Stimulated activated CD8-positive, alpha-beta memory T cell treated with anti-CD3 and anti-CD28 coated beads, Interleukin-12 subunit alpha, Interleukin-12 subunit beta, amount 100 ng/mL, for 1 hour (primary cell): Measurements from ENCODE around the gene ZDHHC24.
"Not testable (repeated sequence)": the region's sequence is repeated elsewhere in the genome, so short reads cannot be mapped to it uniquely, and the experiment has no call there.

Experiments used
- DNase-seq: peaks from one replicate; pipeline ENCODE4 v3.0.0-alpha.2; 2020; ENCODE audit warnings: low read depth

Gene ZDHHC24

GRCh38 chr11:66544952-66545351 is 896 bp downstream of the ZDHHC24 start:
- DNase-seq = not testable (repeated sequence)

GRCh38 chr11:66543263-66544107 is 2.4 kb downstream of the ZDHHC24 start:
- peak; percentile 45 for DNase-seq

- DNase-seq = no peak
These were observed 3.5 kb downstream of the ZDHHC24 start for GRCh38 chr11:66542362-66542761.

GRCh38 chr11:66541892-66542291 is 4.0 kb downstream of the ZDHHC24 start:
- DNase-seq = no peak

- not testable (repeated sequence) for DNase-seq
These were observed 5.2 kb downstream of the ZDHHC24 start for GRCh38 chr11:66540598-66540997.

GRCh38 chr11:66539870-66540213 is 6.0 kb downstream of the ZDHHC24 start:
- DNase-seq = no peak

GRCh38 chr11:66539170-66539869 is 6.5 kb downstream of the ZDHHC24 start:
- no peak for DNase-seq

GRCh38 chr11:66532784-66533183 is 13.1 kb downstream of the ZDHHC24 start:
- DNase-seq = no peak

- no peak for DNase-seq
These were observed 14.0 kb downstream of the ZDHHC24 start for GRCh38 chr11:66531841-66532240.

- no peak for DNase-seq
These were observed 14.7 kb downstream of the ZDHHC24 start for GRCh38 chr11:66530927-66531709.

GRCh38 chr11:66529655-66530054 is 16.2 kb downstream of the ZDHHC24 start:
- no peak for DNase-seq

- DNase-seq = no peak
These were observed 16.8 kb downstream of the ZDHHC24 start for GRCh38 chr11:66529069-66529468.

- DNase-seq = no peak
These were observed 21.4 kb downstream of the ZDHHC24 start for GRCh38 chr11:66524304-66525040.

- no peak for DNase-seq
These were observed 22.2 kb downstream of the ZDHHC24 start for GRCh38 chr11:66523611-66524010.

GRCh38 chr11:66510990-66511339 is 34.9 kb downstream of the ZDHHC24 start:
- DNase-seq = no peak

- peak; percentile 69 for DNase-seq
These were observed 35.4 kb downstream of the ZDHHC24 start, which contains the start of gene BBS1 for GRCh38 chr11:66510271-66510989. TSS of gene BBS1 (plus strand) at chr11:66510635. CDS start at chr11:66510660, 25 bp downstream.

GRCh38 chr11:66509131-66509561 is 36.7 kb downstream of the ZDHHC24 start:
- DNase-seq = no peak

GRCh38 chr11:66505276-66505816 is 40.5 kb downstream of the ZDHHC24 start:
- DNase-seq = no peak

GRCh38 chr11:66498506-66498905 is 47.3 kb downstream of the ZDHHC24 start:
- no peak for DNase-seq

GRCh38 chr11:66497206-66497605 is 48.6 kb downstream of the ZDHHC24 start:
- no peak for DNase-seq

- DNase-seq = no peak
These were observed 50.4 kb downstream of the ZDHHC24 start for GRCh38 chr11:66495401-66495854.
